Tibial nerve (tissue), 4 donors: ENCODE measurements around the gene DEGS1. TPM values are rescaled to one million over a fixed set of nuclear protein-coding genes. Genes with fewer than 3 reads are reported as not detected.

ENCODE experiments used
- DNase-seq, 2 donors: peaks; one replicate each; pipeline ENCODE4 v3.0.0-alpha.2; 2019; ENCODE audit warnings: low spot score in 2 of 2
- H3K27ac ChIP-seq, 4 donors: fragments of 200-600 bp; sonication (generic) in 3 of 4; one replicate each; pipeline ENCODE4 v1.5.1; 2017 to 2019; ENCODE audit warnings: mild to moderate bottlenecking in 1 of 4
- H3K27me3 ChIP-seq, 2 donors: fragments of 200-600 bp; sonication (generic) in 1 of 2; one replicate each; pipeline versions ENCODE4 v1.5.1 to v1.6.0; 2017 to 2019
- H3K36me3 ChIP-seq, 3 donors: fragments of 200-600 bp; sonication (generic); one replicate each; pipeline ENCODE4 v1.5.1; 2018 to 2019
- H3K4me1 ChIP-seq, 4 donors: fragments of 200-600 bp; sonication (generic) in 3 of 4; one replicate each; pipeline ENCODE4 v1.5.1; 2017 to 2019
- H3K4me3 ChIP-seq, 4 donors: fragments of 200-600 bp; sonication (generic) in 3 of 4; one replicate each; pipeline ENCODE4 v1.5.1; 2017 to 2019; ENCODE audit warnings: mild to moderate bottlenecking in 1 of 4, moderate library complexity in 1 of 4
- H3K9me3 ChIP-seq, 4 donors: fragments of 200-600 bp; sonication (generic) in 3 of 4; one replicate each; pipeline ENCODE4 v1.5.1; 2017 to 2019
- CTCF ChIP-seq, 5 experiments: fragments of 200-600 bp in 3 of 5; fragments of 450-650 bp in 2 of 5; sonication (generic) in 3 of 5; IDR thresholded peaks; one replicate each; pipeline ENCODE4 v1.5.1; 2016 to 2019; ENCODE audit warnings: antibody characterized with exemption in 5 of 5, mild to moderate bottlenecking in 3 of 5, moderate library complexity in 2 of 5
- EP300 ChIP-seq, 2 donors: sonication (generic); formaldehyde crosslinking; IDR thresholded peaks; one replicate each; pipeline ENCODE4 v1.6.1; 2017; ENCODE audit warnings: antibody characterized with exemption in 2 of 2, mild to moderate bottlenecking in 1 of 2
- POLR2A ChIP-seq, 2 donors: fragments of 450-650 bp; IDR thresholded peaks; one replicate each; pipeline ENCODE4 v1.6.1; 2017; ENCODE audit warnings: antibody characterized with exemption in 2 of 2, mild to moderate bottlenecking in 2 of 2, moderate library complexity in 2 of 2
- WGBS, 2 donors: methylation state at CpG; one replicate each; pipeline ENCODE4 v1.1.5; 2018; 5-methylcytosine and 5-hydroxymethylcytosine counted together
- total RNA-seq, 4 donors: library from RNA; depleted of rRNA; stranded (reverse); fragments of >200 nt; gene quantifications; one replicate each; pipeline ENCODE4 v1.1.0, GENCODE V29; 2016

DEGS1 gene
- total RNA-seq, 4 donors from 2014 or later, result 59.1 to 108 (median 76.7) TPM

GRCh38 chr1:224196813-224197600, 14.0 kb downstream of the DEGS1 start:
- TF ChIP-seq CTCF (IDR thresholded peaks at IDR 0.05), result no peak
- no peak for TF ChIP-seq EP300 (IDR thresholded peaks at IDR 0.05)
- TF ChIP-seq POLR2A (IDR thresholded peaks at IDR 0.05), result no peak
- DNase-seq, result no peak
- WGBS, 2 donors, result 68 to 69% methylated on average over 5 of the region's 5 CpGs
- Histone ChIP-seq H3K27ac (no peak overlapping the region), H3K36me3 (peaks cover 0 to 45% (median 6%) of the 10 kb centered on the region in 3 donors), H3K27me3 (no peaks in the 10 kb centered on the region), H3K9me3 (no peaks in the 10 kb centered on the region), H3K4me3 (no peak overlapping the region), H3K4me1 (no peaks in the 10 kb centered on the region)

GRCh38 chr1:224198572-224198971, 15.5 kb downstream of the DEGS1 start:
- Histone ChIP-seq H3K4me1 (peaks cover 0 to 3% (median 1%) of the 10 kb centered on the region in 4 donors), H3K4me3 (no peak overlapping the region)
- no peak for TF ChIP-seq CTCF (IDR thresholded peaks at IDR 0.05)

GRCh38 chr1:224199679-224200078, 16.6 kb downstream of the DEGS1 start:
- no peak for DNase-seq
- peaks cover 0 to 20% (median 0%) of the 10 kb centered on the region in 3 donors for H3K36me3 ChIP-seq
- H3K4me1 ChIP-seq, result peaks cover 0 to 13% (median 12%) of the 10 kb centered on the region in 4 donors
- no peak overlapping the region for H3K27ac ChIP-seq
- TF ChIP-seq EP300 (IDR thresholded peaks at IDR 0.05) (no peak), CTCF (IDR thresholded peaks at IDR 0.05) (no peak), POLR2A (IDR thresholded peaks at IDR 0.05) (no peak)
- 48 to 56% methylated on average over 2 of the region's 2 CpGs for WGBS, 2 donors
- no peak overlapping the region for H3K4me3 ChIP-seq
- H3K27me3 ChIP-seq, result no peaks in the 10 kb centered on the region
- H3K9me3 ChIP-seq, result no peaks in the 10 kb centered on the region

More at GRCh38 chr1:224198572-224198971, 15.5 kb downstream of the DEGS1 start:
- Histone ChIP-seq H3K36me3 (peaks cover 0 to 29% (median 0%) of the 10 kb centered on the region in 3 donors), H3K27ac (no peak overlapping the region), H3K27me3 (no peaks in the 10 kb centered on the region), H3K9me3 (no peaks in the 10 kb centered on the region)
- DNase-seq, result no peak
- WGBS, 2 donors, result 92 to 96% methylated on average over 4 of the region's 4 CpGs

- no peak for DNase-seq
- Histone ChIP-seq H3K9me3 (no peaks in the 10 kb centered on the region), H3K27me3 (no peaks in the 10 kb centered on the region), H3K4me3 (no peak overlapping the region), H3K4me1 (peaks cover 0 to 20% (median 17%) of the 10 kb centered on the region in 4 donors), H3K27ac (no peak overlapping the region), H3K36me3 (peaks cover 0 to 7% (median 0%) of the 10 kb centered on the region in 3 donors)
- TF ChIP-seq CTCF (IDR thresholded peaks at IDR 0.05) (no peak), POLR2A (IDR thresholded peaks at IDR 0.05) (no peak), EP300 (IDR thresholded peaks at IDR 0.05) (no peak)
- 75 to 88% methylated on average over 5 of the region's 5 CpGs for WGBS, 2 donors
These were observed 18.3 kb downstream of the DEGS1 start for GRCh38 chr1:224201383-224201782.

- Histone ChIP-seq H3K4me3 (no peak overlapping the region), H3K9me3 (no peaks in the 10 kb centered on the region), H3K4me1 (peaks cover 0 to 20% (median 17%) of the 10 kb centered on the region in 4 donors), H3K27me3 (no peaks in the 10 kb centered on the region), H3K36me3 (peaks cover 0 to 7% (median 0%) of the 10 kb centered on the region in 3 donors), H3K27ac (no peak overlapping the region)
- no peak for TF ChIP-seq POLR2A (IDR thresholded peaks at IDR 0.05)
- TF ChIP-seq CTCF (IDR thresholded peaks at IDR 0.05), result no peak
- TF ChIP-seq EP300 (IDR thresholded peaks at IDR 0.05), result no peak
- 87 to 92% methylated on average over 4 of the region's 4 CpGs for WGBS, 2 donors
- no peak for DNase-seq
These were observed 18.8 kb downstream of the DEGS1 start for GRCh38 chr1:224201853-224202252.
